Left ventricle myocardium inferior (tissue), 1 donor: ENCODE results near the gene LCE1D. TPM values are rescaled to one million over a fixed set of nuclear protein-coding genes. Genes with fewer than 3 reads are reported as not detected.

Experiments used
- DNase-seq: peaks from one replicate; pipeline ENCODE4 v3.0.0-alpha.2; 2020
- H3K27ac ChIP-seq: fragments of 200-600 bp; replicated peaks from 2 replicates; pipeline ENCODE4 v1.8.0; 2021
- H3K27me3 ChIP-seq: fragments of 200-600 bp; 2 replicates; pipeline ENCODE4 v1.8.0; 2021; ENCODE audit warnings: low read depth
- H3K36me3 ChIP-seq: fragments of 200-600 bp; 2 replicates; pipeline ENCODE4 v1.8.0; 2021
- H3K4me1 ChIP-seq: fragments of 200-600 bp; 2 replicates; pipeline ENCODE4 v1.8.0; 2021
- H3K4me3 ChIP-seq: fragments of 200-600 bp; 2 replicates; pipeline ENCODE4 v1.8.0; 2021; ENCODE audit warnings: mild to moderate bottlenecking, moderate library complexity
- H3K9me3 ChIP-seq: fragments of 200-600 bp; replicated peaks from 2 replicates; pipeline ENCODE4 v1.8.0; 2021
- CTCF ChIP-seq: fragments of 200-600 bp; IDR thresholded peaks from 2 replicates; pipeline ENCODE4 v1.8.0; 2021; ENCODE audit warnings: antibody characterized with exemption, mild to moderate bottlenecking, borderline replicate concordance
- intact Hi-C: fragments of 100-400 bp; cut with micrococcal nuclease; formaldehyde crosslinking; loops from one replicate; pipeline ENCODE4 v1.11.0; 2022
- total RNA-seq: library from RNA; stranded (reverse); fragmentation: NEBNext Ultra II Directional; extraction: Animal tissue kit (Norgen Biotek cat#: 25700); gene quantifications from one replicate; pipeline ENCODE4 v1.2.1, GENCODE V29; 2021
- donor health status: DM: no; HTN: yes; CAD: no; lungs with severe emphysema.

LCE1D gene
- total RNA-seq, 1 donor from 2014 or later, result not detected

GRCh38 chr1:152842556-152842955 is 46.0 kb downstream of the LCE1D start, which contains the start of gene LCE6A:
Gene LCE6A (plus strand): TSS chr1:152842856. CDS start chr1:152843521, 665 bp downstream.
- Histone ChIP-seq H3K27ac (no peak within 1 kb of the TSS), H3K36me3 (no peaks in the 10 kb centered on the region), H3K27me3 (peaks cover 5% of the 10 kb centered on the region), H3K4me1 (no peaks in the 10 kb centered on the region), H3K9me3 (no peaks in the 10 kb centered on the region), H3K4me3 (no peak within 1 kb of the TSS)
- no peak for TF ChIP-seq CTCF
- intact Hi-C loops, result no loop called here
- no peak for DNase-seq

Other genes with a start within 250 kb of the LCE1D start
- not detected for gene LCE3E, start 229.9 kb upstream of the LCE1D start, total RNA-seq
- gene LCE3D, start 216.2 kb upstream of the LCE1D start, total RNA-seq, result not detected
- not detected for gene LCE3C, start 196.5 kb upstream of the LCE1D start, total RNA-seq
- not detected for gene LCE3B, start 182.9 kb upstream of the LCE1D start, total RNA-seq
- not detected for gene LCE3A, start 173.6 kb upstream of the LCE1D start, total RNA-seq
- gene LCE2D, start 133.3 kb upstream of the LCE1D start, total RNA-seq, result not detected
- not detected for gene LCE2C, start 121.4 kb upstream of the LCE1D start, total RNA-seq
- gene LCE2B, start 110.6 kb upstream of the LCE1D start, total RNA-seq, result not detected
- not detected for gene LCE2A, start 98.4 kb upstream of the LCE1D start, total RNA-seq
- not detected for gene LCE4A, start 88.6 kb upstream of the LCE1D start, total RNA-seq
- not detected for gene KPRP, start 38.7 kb upstream of the LCE1D start, total RNA-seq
- not detected for gene LCE1F, start 21.6 kb upstream of the LCE1D start, total RNA-seq
- not detected for gene LCE1E, start 10.5 kb upstream of the LCE1D start, total RNA-seq
- not detected for gene LCE1C, start 9.9 kb downstream of the LCE1D start, total RNA-seq
- not detected for gene LCE1B, start 15.2 kb downstream of the LCE1D start, total RNA-seq
- gene LCE1A, start 30.8 kb downstream of the LCE1D start, total RNA-seq, result not detected
- not detected for gene LCE6A, start 46.1 kb downstream of the LCE1D start, total RNA-seq
- not detected for gene LCE7A, start 63.3 kb downstream of the LCE1D start, total RNA-seq
- not detected for gene SMCP, start 81.6 kb downstream of the LCE1D start, total RNA-seq
- not detected for gene IVL, start 111.8 kb downstream of the LCE1D start, total RNA-seq
- gene SPRR5, start 150.5 kb downstream of the LCE1D start, total RNA-seq, result not detected
- gene SPRR4, start 173.9 kb downstream of the LCE1D start, total RNA-seq, result not detected
- gene SPRR1A, start 187.4 kb downstream of the LCE1D start, total RNA-seq, result not detected
- not detected for gene SPRR3, start 205.0 kb downstream of the LCE1D start, total RNA-seq
- gene SPRR1B, start 234.5 kb downstream of the LCE1D start, total RNA-seq, result not detected
- gene SPRR2D, start 244.4 kb downstream of the LCE1D start, total RNA-seq, result not detected